Subcutaneous abdominal adipose tissue (tissue), 5 donors: ENCODE measurements around the gene GLIS2.

Experiments used
- H3K27ac ChIP-seq: one replicate; pipeline ENCODE4 v1.7.0; 2013; ENCODE audit warnings: low read depth, mild to moderate bottlenecking, inconsistent platforms, low read length, moderate library complexity
- H3K27me3 ChIP-seq, 5 donors: one replicate each; pipeline ENCODE4 v1.7.0; 2013; ENCODE audit warnings: low read length in 5 of 5, inconsistent platforms in 1 of 5; ENCODE audit not compliant: control insufficient read depth in 5 of 5, insufficient read depth in 4 of 5
- H3K36me3 ChIP-seq, 5 donors: one replicate each; pipeline ENCODE4 v1.7.0; 2013; ENCODE audit warnings: low read length in 5 of 5; ENCODE audit not compliant: control insufficient read depth in 5 of 5, insufficient read depth in 5 of 5
- H3K4me1 ChIP-seq, 5 donors: one replicate each; pipeline ENCODE4 v1.7.0; 2013; ENCODE audit warnings: low read length in 5 of 5, mild to moderate bottlenecking in 3 of 5, moderate library complexity in 1 of 5; ENCODE audit not compliant: control insufficient read depth in 5 of 5, insufficient read depth in 5 of 5
- H3K4me3 ChIP-seq, 5 donors: one replicate each; pipeline ENCODE4 v1.7.0; 2013; ENCODE audit warnings: low read length in 5 of 5, low read depth in 1 of 5
- H3K9ac ChIP-seq, 5 donors: one replicate each; pipeline ENCODE4 v1.7.0; 2013; ENCODE audit warnings: low read length in 5 of 5, mild to moderate bottlenecking in 4 of 5, moderate library complexity in 3 of 5
- H3K9me3 ChIP-seq, 5 donors: one replicate each; pipeline ENCODE4 v1.7.0; 2013; ENCODE audit warnings: low read length in 5 of 5; ENCODE audit not compliant: control insufficient read depth in 5 of 5
- donor health status: healthy.
- donor health status: healthy.
- donor health status: healthy.
- donor health status: healthy.
- donor health status: healthy.

GLIS2 gene

GRCh38 chr16:4386951-4387565 lies 71.2 kb downstream of the GLIS2 start:
- Histone ChIP-seq H3K27me3 (peaks cover 0 to 3% (median 0%) of the 10 kb centered on the region in 5 donors), H3K9ac (peak overlapping the region in 1 of 5 donors; percentile 14), H3K4me3 (no peak overlapping the region), H3K4me1 (peaks cover 5 to 65% (median 49%) of the 10 kb centered on the region in 5 donors), H3K27ac (no peak overlapping the region), H3K9me3 (no peaks in the 10 kb centered on the region), H3K36me3 (peaks cover 0 to 88% (median 32%) of the 10 kb centered on the region in 5 donors)

- Histone ChIP-seq H3K9ac (no peak overlapping the region), H3K4me3 (no peak overlapping the region), H3K9me3 (no peaks in the 10 kb centered on the region), H3K27ac (no peak overlapping the region), H3K4me1 (peaks cover 5 to 70% (median 56%) of the 10 kb centered on the region in 5 donors), H3K36me3 (peaks cover 0 to 88% (median 25%) of the 10 kb centered on the region in 5 donors), H3K27me3 (peaks cover 0 to 3% (median 0%) of the 10 kb centered on the region in 5 donors)
These were observed 71.9 kb downstream of the GLIS2 start for GRCh38 chr16:4387781-4388180.

GRCh38 chr16:4388271-4389021 lies 72.6 kb downstream of the GLIS2 start:
- Histone ChIP-seq H3K27ac (peak overlapping the region; percentile 41), H3K4me3 (no peak overlapping the region), H3K9ac (peak overlapping the region in 1 of 5 donors; percentile 6), H3K9me3 (no peaks in the 10 kb centered on the region), H3K4me1 (peaks cover 5 to 73% (median 61%) of the 10 kb centered on the region in 5 donors), H3K36me3 (peaks cover 0 to 87% (median 21%) of the 10 kb centered on the region in 5 donors), H3K27me3 (peaks cover 0 to 3% (median 0%) of the 10 kb centered on the region in 5 donors)
